Neural cell (in vitro differentiated cells): Measurements from ENCODE around the gene TSPOAP1. TPM values are rescaled to one million over a fixed set of nuclear protein-coding genes. Genes with fewer than 3 reads are reported as not detected.

Experiments
- H2AFZ ChIP-seq: fragments of 200-600, 300-800 bp; sonication (generic), shearing (Covaris generic); 2 replicates; pipeline ENCODE4 v1.6.0; 2014; ENCODE audit warnings: low read depth, mild to moderate bottlenecking, antibody characterized with exemption, low read length, moderate library complexity
- H3F3A ChIP-seq: fragments of 200-600 bp; shearing (Covaris generic); 2 replicates; pipeline ENCODE4 v1.6.1; 2016; ENCODE audit warnings: mild to moderate bottlenecking, moderate library complexity, mixed read lengths, antibody characterized with exemption, low read length; ENCODE audit not compliant: insufficient read depth, poor library complexity, severe bottlenecking
- H3K27ac ChIP-seq: fragments of 200-600, 300-800 bp; sonication (generic), shearing (Covaris generic); 2 replicates; pipeline ENCODE4 v1.5.1; 2014; ENCODE audit warnings: mild to moderate bottlenecking, low read length, moderate library complexity
- H3K27me3 ChIP-seq: fragments of 300-800, 200-600 bp; sonication (generic), shearing (Covaris generic); 2 replicates; pipeline ENCODE4 v1.6.0; 2014; ENCODE audit warnings: mild to moderate bottlenecking, low read depth, low read length, moderate library complexity; ENCODE audit not compliant: insufficient read depth
- H3K36me3 ChIP-seq: fragments of 300-800, 200-600 bp; sonication (generic), shearing (Covaris generic); 2 replicates; pipeline ENCODE4 v1.5.1; 2014; ENCODE audit warnings: mild to moderate bottlenecking, antibody characterized with exemption, low read length, moderate library complexity; ENCODE audit not compliant: insufficient read depth
- H3K4me2 ChIP-seq: fragments of 300-800, 200-600 bp; sonication (generic), shearing (Covaris generic); 2 replicates; pipeline ENCODE4 v1.6.0; 2014; ENCODE audit warnings: mild to moderate bottlenecking, low read length
- H3K4me3 ChIP-seq: fragments of 300-800, 200-600 bp; sonication (generic), shearing (Covaris generic); 2 replicates; pipeline ENCODE4 v1.5.1; 2014; ENCODE audit warnings: mild to moderate bottlenecking, low read length, moderate library complexity
- H3K79me2 ChIP-seq: fragments of 200-600 bp; shearing (Covaris generic); replicated peaks from 2 replicates; pipeline ENCODE4 v1.6.0; 2014; ENCODE audit warnings: mild to moderate bottlenecking, low read length, moderate library complexity; ENCODE audit not compliant: insufficient read depth
- H3K9ac ChIP-seq: fragments of 300-800, 200-600 bp; sonication (generic), shearing (Covaris generic); 2 replicates; pipeline ENCODE4 v1.6.1; 2016; ENCODE audit warnings: mild to moderate bottlenecking, low read length, mixed read lengths
- H3K9me2 ChIP-seq: fragments of 200-600 bp; shearing (Covaris generic); 2 replicates; pipeline ENCODE4 v1.6.1; 2016; ENCODE audit warnings: mild to moderate bottlenecking, low read length, mixed read lengths; ENCODE audit not compliant: insufficient read depth
- H3K9me3 ChIP-seq: fragments of 200-600, 300-800 bp; sonication (generic), shearing (Covaris generic); 2 replicates; pipeline ENCODE4 v1.6.1; 2016; ENCODE audit warnings: mild to moderate bottlenecking, mixed run types, low read length, moderate library complexity, mixed read lengths
- H4K20me1 ChIP-seq: fragments of 200-600 bp; shearing (Covaris generic); 2 replicates; pipeline ENCODE4 v1.6.1; 2016; ENCODE audit warnings: mild to moderate bottlenecking, mixed run types; ENCODE audit not compliant: insufficient read depth
- CTCF ChIP-seq: fragments of 450-650 bp; IDR thresholded peaks from 2 replicates; pipeline ENCODE4 v1.5.1; 2014; ENCODE audit warnings: antibody characterized with exemption, mild to moderate bottlenecking, moderate library complexity; ENCODE audit not compliant: poor library complexity, severe bottlenecking
- EP300 ChIP-seq: fragments of 450-650 bp; conservative IDR thresholded peaks from 2 replicates; pipeline ENCODE4 v1.6.1; 2014; ENCODE audit warnings: antibody characterized with exemption, mild to moderate bottlenecking, moderate library complexity; ENCODE audit not compliant: poor library complexity, severe bottlenecking
- EZH2 ChIP-seq: fragments of 200-600, 300-800 bp; shearing (Covaris generic), sonication (generic); IDR thresholded peaks from 2 replicates; pipeline ENCODE4 v1.6.1; 2014; ENCODE audit warnings: antibody characterized with exemption, low read length, borderline replicate concordance, mild to moderate bottlenecking; ENCODE audit not compliant: insufficient read depth, poor library complexity, severe bottlenecking
- MXI1 ChIP-seq: fragments of 450-650 bp; conservative IDR thresholded peaks from 2 replicates; pipeline ENCODE4 v1.6.1; 2014; ENCODE audit warnings: antibody characterized with exemption, mild to moderate bottlenecking; ENCODE audit not compliant: poor library complexity, severe bottlenecking
- POLR2AphosphoS5 ChIP-seq: IDR thresholded peaks from 2 replicates; pipeline ENCODE4 v1.6.1; 2012
- RAD21 ChIP-seq: fragments of 450-650 bp; conservative IDR thresholded peaks from 2 replicates; pipeline ENCODE4 v1.6.1; 2014; ENCODE audit warnings: antibody characterized with exemption, mild to moderate bottlenecking, moderate library complexity
- SMC3 ChIP-seq: fragments of 450-650 bp; conservative IDR thresholded peaks from 2 replicates; pipeline ENCODE4 v1.6.1; 2014; ENCODE audit warnings: antibody characterized with exemption, mild to moderate bottlenecking, moderate library complexity; ENCODE audit not compliant: poor library complexity
- TAF1 ChIP-seq: IDR thresholded peaks from 2 replicates; pipeline ENCODE4 v1.6.1; 2012; ENCODE audit warnings: low read depth
- polyA plus RNA-seq: library from polyadenylated mRNA; depleted of rRNA; stranded (reverse); fragments of >200 nt; gene quantifications from 2 replicates; pipeline ENCODE4 v1.2.3, GENCODE V29; 2014
- TF ChIP-seq, protein P1 (sequence below): IDR thresholded peaks from 2 replicates; pipeline ENCODE4 v1.6.1; 2012; ENCODE audit warnings: borderline replicate concordance

TSPOAP1 gene
- polyA plus RNA-seq, 1 donor from 2014 or later: 103 TPM

DNA sequence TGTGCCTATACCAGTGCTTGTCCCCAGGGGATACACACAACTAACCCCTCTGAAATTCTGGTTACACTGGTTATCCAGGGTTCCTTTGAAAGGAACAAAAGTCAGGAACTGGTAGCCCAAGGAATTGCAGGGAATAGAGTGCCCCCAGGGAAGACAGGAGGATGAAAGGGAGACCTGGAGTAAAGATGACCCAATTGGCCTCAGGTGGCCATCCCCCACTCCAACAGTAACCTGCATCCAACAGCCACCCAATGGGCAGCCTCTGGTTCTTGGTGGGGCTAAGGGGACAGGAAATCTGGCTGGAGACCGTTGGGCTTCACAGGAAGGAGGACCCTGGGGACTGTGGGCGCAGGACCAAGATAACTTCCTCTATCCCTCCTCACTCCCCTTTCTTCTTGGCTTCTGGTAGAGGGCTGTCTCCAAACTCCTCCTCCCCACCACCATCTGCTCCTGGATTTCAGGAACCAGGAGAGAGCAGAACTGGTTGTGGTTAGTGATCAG is 47.0 kb downstream of the TSPOAP1 start:
- no peaks in the 10 kb centered on the region for H3K27me3 ChIP-seq

DNA sequence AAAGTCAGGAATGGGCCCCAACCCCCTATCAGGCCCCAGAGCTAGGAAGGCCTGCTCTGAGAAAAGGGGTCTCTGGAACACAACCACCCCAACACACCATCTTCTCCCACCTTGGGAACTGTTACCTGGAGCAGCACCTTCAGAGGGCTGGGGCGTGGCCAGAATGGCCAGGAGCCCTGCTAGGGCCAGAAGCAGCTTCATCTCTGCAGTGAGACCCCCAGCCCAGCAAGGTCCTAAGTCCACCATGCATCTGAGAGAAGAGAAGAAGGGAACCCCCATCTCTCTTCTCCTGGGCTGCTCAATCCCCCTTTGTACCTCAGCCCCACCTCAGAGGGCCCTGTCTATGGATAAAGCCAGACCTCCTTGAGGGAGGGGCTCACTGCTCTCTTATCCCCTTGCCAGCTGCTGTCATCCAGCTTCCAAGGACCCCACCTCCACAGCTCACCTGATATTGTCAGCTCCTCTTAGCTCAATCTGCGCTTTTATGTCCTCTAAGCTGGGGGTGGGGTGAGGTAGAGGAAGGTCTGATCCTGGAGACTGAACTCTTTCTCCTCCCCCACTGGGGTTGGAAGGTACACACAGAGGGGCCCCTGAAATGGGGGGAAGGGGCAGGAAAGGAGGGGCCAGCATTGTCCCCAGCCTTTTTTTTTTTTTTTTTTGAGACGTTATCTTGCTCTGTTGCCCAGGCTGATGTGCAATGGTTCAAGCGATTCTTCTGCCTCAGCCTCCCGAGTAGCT is 47.9 kb downstream of the TSPOAP1 start, which contains the start of gene MPO:
TSS of gene MPO (minus strand) at position 456 of the 738 bp plus-strand sequence. CDS start at position 279, 177 bp downstream.
- H3F3A ChIP-seq: no peaks in the 10 kb centered on the region
- H3K27ac ChIP-seq: no peak within 1 kb of the TSS
- H4K20me1 ChIP-seq: no peaks in the 10 kb centered on the region
- H3K9ac ChIP-seq: no peak within 1 kb of the TSS
- no peaks in the 10 kb centered on the region for H3K27me3 ChIP-seq
- H3K4me2 ChIP-seq: no peak within 1 kb of the TSS
- H2AFZ ChIP-seq: no peak within 1 kb of the TSS
- H3K4me3 ChIP-seq: no peak within 1 kb of the TSS
- H3K79me2 ChIP-seq: no peaks in the 10 kb centered on the region
- H3K9me3 ChIP-seq: no peaks in the 10 kb centered on the region
- TF ChIP-seq EP300: no peak
- no peak for TF ChIP-seq TAF1
- no peaks in the 10 kb centered on the region for H3K36me3 ChIP-seq
- no peaks in the 10 kb centered on the region for H3K9me2 ChIP-seq

More for the DNA sequence above, 47.0 kb downstream of the TSPOAP1 start:
- H3K9ac ChIP-seq: no peak overlapping the region
- TF ChIP-seq, protein P1, sequence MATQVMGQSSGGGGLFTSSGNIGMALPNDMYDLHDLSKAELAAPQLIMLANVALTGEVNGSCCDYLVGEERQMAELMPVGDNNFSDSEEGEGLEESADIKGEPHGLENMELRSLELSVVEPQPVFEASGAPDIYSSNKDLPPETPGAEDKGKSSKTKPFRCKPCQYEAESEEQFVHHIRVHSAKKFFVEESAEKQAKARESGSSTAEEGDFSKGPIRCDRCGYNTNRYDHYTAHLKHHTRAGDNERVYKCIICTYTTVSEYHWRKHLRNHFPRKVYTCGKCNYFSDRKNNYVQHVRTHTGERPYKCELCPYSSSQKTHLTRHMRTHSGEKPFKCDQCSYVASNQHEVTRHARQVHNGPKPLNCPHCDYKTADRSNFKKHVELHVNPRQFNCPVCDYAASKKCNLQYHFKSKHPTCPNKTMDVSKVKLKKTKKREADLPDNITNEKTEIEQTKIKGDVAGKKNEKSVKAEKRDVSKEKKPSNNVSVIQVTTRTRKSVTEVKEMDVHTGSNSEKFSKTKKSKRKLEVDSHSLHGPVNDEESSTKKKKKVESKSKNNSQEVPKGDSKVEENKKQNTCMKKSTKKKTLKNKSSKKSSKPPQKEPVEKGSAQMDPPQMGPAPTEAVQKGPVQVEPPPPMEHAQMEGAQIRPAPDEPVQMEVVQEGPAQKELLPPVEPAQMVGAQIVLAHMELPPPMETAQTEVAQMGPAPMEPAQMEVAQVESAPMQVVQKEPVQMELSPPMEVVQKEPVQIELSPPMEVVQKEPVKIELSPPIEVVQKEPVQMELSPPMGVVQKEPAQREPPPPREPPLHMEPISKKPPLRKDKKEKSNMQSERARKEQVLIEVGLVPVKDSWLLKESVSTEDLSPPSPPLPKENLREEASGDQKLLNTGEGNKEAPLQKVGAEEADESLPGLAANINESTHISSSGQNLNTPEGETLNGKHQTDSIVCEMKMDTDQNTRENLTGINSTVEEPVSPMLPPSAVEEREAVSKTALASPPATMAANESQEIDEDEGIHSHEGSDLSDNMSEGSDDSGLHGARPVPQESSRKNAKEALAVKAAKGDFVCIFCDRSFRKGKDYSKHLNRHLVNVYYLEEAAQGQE: no peak
- TF ChIP-seq CTCF (no peak), EZH2 (no peak), RAD21 (no peak), SMC3 (no peak), EP300 (no peak), POLR2AphosphoS5 (no peak), MXI1 (no peak), TAF1 (no peak)
- no peak overlapping the region for H3K27ac ChIP-seq
- no peaks in the 10 kb centered on the region for H3F3A ChIP-seq
- H3K4me3 ChIP-seq: no peak overlapping the region
- no peaks in the 10 kb centered on the region for H3K79me2 ChIP-seq
- no peaks in the 10 kb centered on the region for H4K20me1 ChIP-seq
- H3K9me3 ChIP-seq: no peaks in the 10 kb centered on the region
- H3K9me2 ChIP-seq: no peaks in the 10 kb centered on the region
- H3K4me2 ChIP-seq: no peak overlapping the region
- H3K36me3 ChIP-seq: no peaks in the 10 kb centered on the region
- no peak overlapping the region for H2AFZ ChIP-seq
